PFSK-1 (cell line): ENCODE data around the gene TWIST1.

Experiments used
- FOXP2 ChIP-seq: optimal IDR thresholded peaks from 2 replicates; pipeline ENCODE3; 2011; ENCODE audit warnings: borderline replicate concordance, control low read depth, inconsistent platforms; ENCODE audit not compliant: insufficient read depth; ENCODE audit errors: extremely low read length, extremely low read depth
- POLR2AphosphoS5 ChIP-seq: IDR thresholded peaks from 2 replicates; pipeline ENCODE4 v1.6.1; 2012; ENCODE audit warnings: low read depth, mild to moderate bottlenecking, control low read depth, low read length, moderate library complexity
- SIN3A ChIP-seq: IDR thresholded peaks from 2 replicates; pipeline ENCODE4 v1.6.1; 2012; ENCODE audit warnings: mild to moderate bottlenecking, low read length, moderate library complexity, borderline replicate concordance; ENCODE audit not compliant: insufficient read depth
- TAF1 ChIP-seq: IDR thresholded peaks from 2 replicates; pipeline ENCODE4 v1.6.1; 2012; ENCODE audit warnings: low read length, control low read depth, borderline replicate concordance; ENCODE audit not compliant: insufficient read depth
- TF ChIP-seq, protein P1 (sequence below), 2 experiments: IDR thresholded peaks; 2 replicates each; pipeline versions ENCODE4 v1.6.1 to v1.8.0; 2011 to 2012; ENCODE audit warnings: low read depth in 2 of 2, low read length in 2 of 2, control low read depth in 1 of 2, inconsistent platforms in 1 of 2, mild to moderate bottlenecking in 1 of 2, moderate library complexity in 1 of 2; ENCODE audit not compliant: insufficient read depth in 1 of 2

TWIST1 gene

DNA sequence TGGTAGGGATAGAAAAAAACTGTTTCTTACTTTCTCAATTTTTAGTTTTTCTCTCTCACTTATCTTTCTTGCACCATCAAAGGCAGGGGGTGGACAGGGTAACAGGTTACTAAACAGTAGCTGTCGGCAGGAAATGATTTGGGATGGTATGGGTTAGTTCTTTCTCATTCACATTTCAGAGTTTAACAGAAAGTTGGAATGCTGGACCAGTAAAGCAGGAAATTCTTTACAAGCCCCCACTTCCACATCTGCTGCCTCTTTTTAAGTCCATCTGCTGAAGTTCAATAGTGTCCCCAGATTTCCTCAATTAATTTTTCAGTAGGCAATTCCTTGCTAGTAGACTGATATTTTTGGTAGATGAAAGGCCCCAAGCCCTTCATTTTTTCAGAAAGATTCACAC is 23.3 kb downstream of the TWIST1 start:
- no peak for TF ChIP-seq SIN3A
- no peak for TF ChIP-seq POLR2AphosphoS5
- no peak for TF ChIP-seq TAF1
- TF ChIP-seq FOXP2 = no peak
- TF ChIP-seq, protein P1, sequence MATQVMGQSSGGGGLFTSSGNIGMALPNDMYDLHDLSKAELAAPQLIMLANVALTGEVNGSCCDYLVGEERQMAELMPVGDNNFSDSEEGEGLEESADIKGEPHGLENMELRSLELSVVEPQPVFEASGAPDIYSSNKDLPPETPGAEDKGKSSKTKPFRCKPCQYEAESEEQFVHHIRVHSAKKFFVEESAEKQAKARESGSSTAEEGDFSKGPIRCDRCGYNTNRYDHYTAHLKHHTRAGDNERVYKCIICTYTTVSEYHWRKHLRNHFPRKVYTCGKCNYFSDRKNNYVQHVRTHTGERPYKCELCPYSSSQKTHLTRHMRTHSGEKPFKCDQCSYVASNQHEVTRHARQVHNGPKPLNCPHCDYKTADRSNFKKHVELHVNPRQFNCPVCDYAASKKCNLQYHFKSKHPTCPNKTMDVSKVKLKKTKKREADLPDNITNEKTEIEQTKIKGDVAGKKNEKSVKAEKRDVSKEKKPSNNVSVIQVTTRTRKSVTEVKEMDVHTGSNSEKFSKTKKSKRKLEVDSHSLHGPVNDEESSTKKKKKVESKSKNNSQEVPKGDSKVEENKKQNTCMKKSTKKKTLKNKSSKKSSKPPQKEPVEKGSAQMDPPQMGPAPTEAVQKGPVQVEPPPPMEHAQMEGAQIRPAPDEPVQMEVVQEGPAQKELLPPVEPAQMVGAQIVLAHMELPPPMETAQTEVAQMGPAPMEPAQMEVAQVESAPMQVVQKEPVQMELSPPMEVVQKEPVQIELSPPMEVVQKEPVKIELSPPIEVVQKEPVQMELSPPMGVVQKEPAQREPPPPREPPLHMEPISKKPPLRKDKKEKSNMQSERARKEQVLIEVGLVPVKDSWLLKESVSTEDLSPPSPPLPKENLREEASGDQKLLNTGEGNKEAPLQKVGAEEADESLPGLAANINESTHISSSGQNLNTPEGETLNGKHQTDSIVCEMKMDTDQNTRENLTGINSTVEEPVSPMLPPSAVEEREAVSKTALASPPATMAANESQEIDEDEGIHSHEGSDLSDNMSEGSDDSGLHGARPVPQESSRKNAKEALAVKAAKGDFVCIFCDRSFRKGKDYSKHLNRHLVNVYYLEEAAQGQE (IDR thresholded peaks at IDR 0.05; ENCODE audit: insufficient read depth in 1 of 2, low read depth in 2 of 2, low read length in 2 of 2) = no peak

- TF ChIP-seq FOXP2 (no peak), POLR2AphosphoS5 (no peak), SIN3A (no peak), TAF1 (no peak)
- TF ChIP-seq, protein P1 (IDR thresholded peaks at IDR 0.05; ENCODE audit: insufficient read depth in 1 of 2, low read depth in 2 of 2, low read length in 2 of 2) = no peak
Measured at GRCh38 chr7:19091550-19092200, 25.8 kb downstream of the TWIST1 start.

GRCh38 chr7:19090526-19090925 is 26.9 kb downstream of the TWIST1 start:
- TF ChIP-seq SIN3A (no peak), POLR2AphosphoS5 (no peak), TAF1 (no peak), FOXP2 (no peak)
- TF ChIP-seq, protein P1 (IDR thresholded peaks at IDR 0.05; ENCODE audit: insufficient read depth in 1 of 2, low read depth in 2 of 2, low read length in 2 of 2) = no peak

GRCh38 chr7:19089797-19090196 is 27.6 kb downstream of the TWIST1 start:
- TF ChIP-seq FOXP2 (no peak), TAF1 (no peak), SIN3A (no peak), POLR2AphosphoS5 (no peak)
- TF ChIP-seq, protein P1 (IDR thresholded peaks at IDR 0.05; ENCODE audit: insufficient read depth in 1 of 2, low read depth in 2 of 2, low read length in 2 of 2) = no peak

DNA sequence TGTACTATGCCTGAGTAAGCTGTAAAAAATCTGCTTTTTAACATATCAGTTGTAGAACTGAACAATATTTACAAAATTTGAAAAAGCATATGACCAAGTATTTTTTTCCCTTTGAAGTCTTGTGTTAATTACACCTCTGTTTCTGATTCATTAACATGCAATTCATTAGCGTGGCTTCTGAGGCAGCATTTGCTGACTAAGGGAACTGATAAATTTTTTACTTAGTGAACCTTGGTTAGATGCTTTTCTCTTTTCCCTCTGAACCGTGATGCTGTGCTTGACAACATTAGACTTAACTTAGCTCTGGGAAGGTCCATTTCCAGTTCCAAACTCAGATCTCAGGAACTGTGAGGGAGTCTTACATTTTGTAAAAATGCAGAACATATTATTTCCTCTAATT is 28.1 kb downstream of the TWIST1 start:
- TF ChIP-seq, protein P1 (IDR thresholded peaks at IDR 0.05; ENCODE audit: insufficient read depth in 1 of 2, low read depth in 2 of 2, low read length in 2 of 2) = no peak
- TF ChIP-seq TAF1 = no peak
- TF ChIP-seq FOXP2 = no peak
- no peak for TF ChIP-seq SIN3A
- TF ChIP-seq POLR2AphosphoS5 = no peak
